HG02840 (cell line): ENCODE data around the gene CLIC4.
"Not testable (repeated sequence)": the region's sequence is repeated elsewhere in the genome, so short reads cannot be mapped to it uniquely, and the experiment has no call there.

ENCODE experiments used
- ATAC-seq: cut with Tn5 transposase; IDR thresholded peaks from one replicate; pipeline ENCODE4 v1.9.1; 2021; ENCODE audit warnings: mild to moderate bottlenecking, moderate library complexity, moderate number of reproducible peaks; ENCODE audit not compliant: unreplicated experiment, low FRiP score

The CLIC4 gene

DNA sequence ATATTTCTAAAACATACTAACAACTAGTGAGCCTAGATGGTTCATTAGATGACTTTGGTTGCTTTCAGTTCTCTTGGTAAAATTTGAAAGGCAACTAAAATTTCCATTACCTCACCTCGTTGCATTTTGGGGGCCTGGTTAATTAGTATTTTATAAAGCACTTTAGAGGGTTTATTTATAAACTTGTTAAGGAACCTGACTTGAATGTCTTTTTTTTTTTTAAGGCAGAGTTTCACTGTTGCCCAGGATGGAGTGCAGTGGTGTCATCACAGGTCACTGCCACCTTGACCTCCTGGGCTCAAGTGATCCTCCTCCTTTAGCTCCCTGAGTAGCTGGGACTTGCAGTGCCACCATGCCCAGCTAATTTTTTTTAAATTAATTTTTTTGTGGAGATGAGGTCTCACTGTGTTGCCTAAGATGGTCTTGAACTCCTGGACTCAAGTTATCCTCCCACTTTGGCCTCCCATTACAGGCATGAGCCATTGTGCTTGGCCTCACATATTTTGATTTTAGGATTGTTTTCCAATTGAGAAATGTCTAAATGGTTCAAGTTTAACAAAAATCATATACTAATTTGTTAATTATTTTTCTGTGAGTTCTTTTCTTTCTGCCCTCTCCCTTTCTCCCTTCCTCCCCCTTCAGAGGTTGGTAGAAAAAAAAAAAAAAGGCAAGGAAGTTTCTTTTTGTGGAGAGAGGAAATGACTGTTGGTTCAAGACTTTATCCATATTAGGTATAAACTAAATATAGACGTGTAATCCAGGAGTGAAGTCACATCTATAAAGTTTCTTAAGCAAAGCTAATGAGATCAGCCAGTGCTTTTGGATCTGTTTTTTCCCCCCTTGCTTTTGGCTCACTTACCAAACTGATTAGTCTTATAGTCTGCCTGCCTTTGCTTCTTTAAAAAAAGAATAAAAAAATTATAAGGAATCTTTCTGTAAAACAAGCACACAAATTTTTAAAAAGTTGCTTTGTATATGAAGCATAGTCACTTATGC, 24.7 kb downstream of the CLIC4 start:
- no peak for ATAC-seq

DNA sequence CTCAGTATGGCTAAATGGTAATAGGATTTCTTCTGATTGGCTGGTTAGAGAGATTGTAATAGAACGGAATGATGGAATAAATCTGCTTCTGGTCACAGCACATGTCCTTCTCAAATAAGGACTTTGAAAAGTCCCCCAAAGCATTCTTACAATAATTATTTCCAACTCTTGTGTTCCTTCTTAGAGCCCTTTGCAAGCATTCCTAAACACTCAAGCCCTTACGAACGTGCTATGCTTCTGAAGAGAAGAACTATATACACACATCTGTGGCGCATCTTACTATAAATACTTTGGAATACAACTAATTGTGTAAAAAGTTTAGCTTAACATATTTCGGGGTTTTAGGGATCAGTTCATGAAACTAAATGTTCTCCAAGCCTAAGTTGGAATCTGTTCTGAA, 25.6 kb downstream of the CLIC4 start:
- ATAC-seq: no peak

DNA sequence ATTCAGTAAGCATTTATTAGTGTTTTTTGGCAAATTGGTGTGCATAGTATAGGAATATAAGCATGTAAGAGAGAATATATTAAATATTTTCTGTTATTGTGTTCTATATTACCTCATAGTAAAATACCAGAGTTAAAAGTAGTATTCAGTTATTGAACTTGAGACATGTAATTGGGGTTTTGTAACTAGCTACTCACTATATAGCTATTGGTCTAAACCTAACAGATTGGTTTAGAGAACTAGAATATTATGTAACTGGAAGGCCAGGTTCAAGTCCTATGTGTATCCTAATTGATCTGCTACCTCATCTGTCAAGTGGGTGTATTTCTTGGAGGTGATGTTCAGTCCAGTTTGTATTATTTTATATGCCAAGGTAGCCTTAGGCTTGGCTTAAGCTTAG, 26.3 kb downstream of the CLIC4 start:
- ATAC-seq: no peak

DNA sequence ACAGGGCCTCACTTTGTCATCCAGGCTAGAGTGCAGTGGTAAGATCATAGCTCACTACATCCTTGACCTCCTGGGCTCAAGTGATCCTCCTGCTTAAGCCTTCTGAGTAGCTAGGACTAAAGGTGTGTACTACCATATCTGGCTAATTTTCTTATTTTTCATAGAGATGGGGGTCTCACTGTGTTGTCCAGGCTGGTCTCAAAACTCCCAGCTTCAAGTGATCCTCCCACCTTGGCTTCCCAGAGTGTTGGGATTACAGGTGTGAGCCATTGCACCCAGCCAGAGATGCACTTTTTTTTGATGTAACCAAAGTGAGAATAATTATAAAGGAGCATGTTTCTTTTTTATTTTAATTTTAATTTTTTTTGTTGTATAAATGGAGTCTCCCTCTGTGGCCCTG, 28.4 kb downstream of the CLIC4 start:
- no peak for ATAC-seq

DNA sequence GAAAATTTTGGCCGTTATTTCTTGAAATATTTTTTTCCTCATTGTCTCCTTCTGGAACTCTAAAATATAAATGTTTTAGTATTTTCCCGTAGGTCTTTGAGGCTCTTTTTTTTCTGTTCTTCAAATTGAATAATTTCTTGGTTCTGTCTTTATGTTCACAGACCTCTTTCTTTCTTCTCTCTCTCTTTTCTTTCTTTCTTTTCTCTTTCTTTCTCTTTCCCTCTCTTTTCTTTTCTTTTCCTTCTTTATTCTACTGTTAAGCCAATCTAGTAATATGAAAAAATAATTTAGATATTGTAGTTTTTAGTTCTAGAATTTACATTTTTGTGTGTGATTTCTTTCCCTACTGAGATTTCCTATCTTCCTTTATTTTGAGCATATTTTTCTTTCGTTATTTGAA, 30.1 kb downstream of the CLIC4 start:
- ATAC-seq: no peak

DNA sequence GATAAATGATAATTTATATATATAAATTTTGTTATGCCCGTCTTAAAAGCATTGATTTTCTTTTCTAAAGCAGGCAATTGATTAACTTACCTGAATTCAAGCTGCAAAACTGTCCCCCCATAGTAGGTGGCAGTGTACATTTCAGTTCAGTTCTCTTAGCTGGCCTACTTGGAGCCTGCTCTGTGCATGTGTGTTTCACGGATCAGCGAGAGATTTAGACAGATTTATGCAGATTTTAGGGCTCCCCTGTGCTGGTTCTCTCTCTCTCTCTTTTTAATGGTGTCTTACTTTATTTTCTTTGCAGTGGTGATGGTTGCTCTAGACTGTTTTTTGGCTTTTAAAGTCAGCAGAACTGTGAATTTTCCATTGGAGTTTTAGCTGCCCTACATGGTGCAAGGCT, 30.7 kb downstream of the CLIC4 start:
- ATAC-seq: no peak

DNA sequence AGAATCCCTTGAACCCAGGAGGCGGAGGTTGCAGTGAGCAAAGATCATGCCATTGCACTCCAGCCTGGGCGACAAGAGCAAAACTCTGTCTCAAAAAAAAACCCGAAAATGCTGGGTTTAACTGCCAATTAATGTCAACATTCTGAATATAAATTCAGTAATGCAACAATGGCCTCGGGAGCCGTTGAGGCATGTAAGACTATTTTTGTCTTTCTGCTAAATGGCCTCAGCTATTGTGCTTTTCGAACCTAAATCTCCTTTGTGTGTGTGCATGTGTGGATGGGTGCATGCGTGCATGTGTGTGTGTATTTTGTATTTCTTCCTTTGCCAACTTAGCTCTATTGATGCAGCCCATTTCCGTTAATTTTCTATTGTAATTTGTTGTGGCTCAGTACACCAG, 31.6 kb downstream of the CLIC4 start:
- ATAC-seq: no peak

DNA sequence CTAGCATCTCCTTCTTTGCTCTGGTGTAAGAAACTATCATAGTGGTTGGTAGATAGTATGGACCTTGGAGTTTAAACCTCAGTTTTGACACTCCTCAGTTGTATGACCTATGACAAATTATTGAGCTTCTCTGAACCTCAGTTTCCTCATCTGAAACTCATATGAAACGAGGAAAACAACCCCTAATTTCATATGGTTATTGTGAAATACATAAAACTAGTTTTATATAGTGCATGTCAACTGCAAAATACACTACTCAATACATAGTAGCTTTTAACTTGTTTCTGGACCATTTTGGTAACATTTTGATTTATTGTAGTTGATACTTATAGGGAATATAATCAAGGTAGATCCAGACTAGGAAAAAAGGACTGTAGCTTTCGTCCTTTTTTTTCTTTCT, 32.9 kb downstream of the CLIC4 start:
- ATAC-seq: no peak

DNA sequence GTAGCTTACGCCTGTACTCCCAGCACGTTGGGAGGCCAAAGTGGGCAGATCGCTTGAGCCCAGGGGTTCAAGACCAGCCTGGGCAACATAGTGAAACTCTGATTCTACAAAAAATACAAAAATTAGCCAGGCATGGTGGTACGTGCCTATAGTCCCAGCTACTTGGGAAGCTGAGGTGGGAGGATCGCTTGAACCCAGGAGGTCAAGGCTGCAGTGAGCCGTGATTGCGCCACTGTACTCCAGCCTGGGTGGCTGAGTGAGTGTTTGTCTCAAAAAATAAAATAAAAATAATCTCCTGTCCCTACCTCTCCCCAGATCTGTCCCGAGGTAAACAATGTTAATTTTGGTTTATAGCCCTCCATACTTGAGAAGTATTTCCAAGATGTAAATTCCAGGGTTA, 34.0 kb downstream of the CLIC4 start:
- ATAC-seq: not testable (repeated sequence)

DNA sequence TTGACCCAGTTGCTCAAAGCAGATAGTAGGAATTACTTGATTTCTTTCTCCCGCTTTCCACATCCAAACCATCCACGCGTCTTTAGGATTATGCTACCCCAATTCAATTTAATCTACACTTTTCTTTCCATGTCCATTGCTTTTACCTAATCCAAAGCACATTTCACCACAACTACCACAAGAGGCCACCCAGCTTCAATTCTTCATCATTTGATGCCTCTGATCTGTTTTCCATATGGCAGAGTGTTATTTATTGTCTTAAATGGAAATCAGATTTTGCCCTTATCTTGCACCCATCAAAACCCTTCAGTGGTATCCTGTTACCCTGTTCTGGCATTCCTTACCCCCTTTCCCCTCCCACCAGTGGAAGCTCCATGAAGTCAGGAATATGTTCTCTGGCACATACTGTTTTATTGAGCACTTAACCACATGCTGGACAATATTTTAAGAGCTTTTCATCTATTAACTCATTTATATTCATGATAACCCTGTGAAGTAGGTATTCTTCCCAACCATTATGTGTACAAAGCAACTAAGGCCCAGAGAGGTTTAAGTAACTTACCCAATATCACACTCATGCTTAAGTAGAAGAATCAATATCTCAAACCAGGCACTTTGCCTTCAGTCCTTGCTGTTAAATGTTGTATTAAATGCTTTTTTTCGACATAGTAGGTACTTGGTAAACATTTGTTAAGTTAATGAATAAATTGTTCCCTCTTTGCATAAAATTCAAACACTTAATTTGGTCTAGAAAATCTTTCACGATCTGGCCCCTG, 34.6 kb downstream of the CLIC4 start:
- ATAC-seq: no peak

DNA sequence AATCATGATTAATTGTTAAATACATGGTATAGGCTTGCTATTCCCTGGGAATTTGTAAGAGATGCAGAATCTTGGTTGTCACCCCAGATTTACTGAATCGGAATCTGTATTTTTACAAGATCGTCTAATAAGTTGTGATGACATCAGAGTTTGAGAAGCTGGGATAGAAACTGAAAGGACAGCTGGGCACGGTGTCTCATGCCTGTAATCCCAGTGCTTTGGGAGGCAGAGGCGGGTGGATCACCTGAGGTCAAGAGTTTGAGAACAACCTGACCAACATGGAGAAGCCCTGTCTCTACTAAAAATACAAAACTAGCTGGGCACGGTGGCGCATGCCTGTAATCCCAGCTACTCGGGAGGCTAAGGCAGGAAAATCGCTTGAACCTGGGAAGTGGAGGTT, 35.4 kb downstream of the CLIC4 start:
- not testable (repeated sequence) for ATAC-seq

DNA sequence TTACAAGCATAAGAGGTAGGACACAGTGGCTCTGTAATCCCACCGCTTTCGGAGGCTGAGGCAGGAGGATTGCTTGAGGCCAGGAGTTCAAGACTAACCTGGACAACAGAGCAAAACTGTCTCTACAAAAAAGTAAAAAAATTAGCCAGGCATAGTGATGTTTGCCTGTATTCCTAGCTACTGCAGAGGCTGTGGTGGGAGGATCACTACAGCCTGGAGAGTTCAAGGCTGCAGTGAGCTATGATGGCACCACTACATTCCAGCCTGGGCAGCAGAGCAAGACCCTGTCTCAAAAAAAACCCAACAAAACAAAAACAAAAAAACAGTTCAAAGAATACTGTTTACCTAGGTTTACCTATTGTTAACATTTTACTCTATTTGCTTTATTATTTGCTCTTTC, 37.4 kb downstream of the CLIC4 start:
- no peak for ATAC-seq

DNA sequence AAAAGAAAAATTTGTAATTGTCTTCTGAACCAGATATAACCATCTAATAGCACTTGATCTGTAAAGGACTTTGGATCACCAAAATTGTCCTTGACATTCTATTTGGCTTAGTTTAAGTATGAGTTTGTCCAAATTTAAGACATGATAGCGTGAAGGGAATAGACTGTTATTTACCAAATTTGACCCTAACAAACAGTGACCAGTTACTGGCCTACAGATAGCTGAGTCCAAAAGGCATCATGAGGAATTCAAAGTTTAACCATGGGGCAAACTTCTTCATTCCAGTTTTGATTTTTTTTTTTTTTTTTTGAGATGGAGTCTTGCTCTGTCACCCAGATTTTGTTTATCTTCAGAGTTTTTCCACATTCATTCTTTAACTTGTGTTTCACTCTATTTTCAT, 38.5 kb downstream of the CLIC4 start:
- ATAC-seq: no peak

DNA sequence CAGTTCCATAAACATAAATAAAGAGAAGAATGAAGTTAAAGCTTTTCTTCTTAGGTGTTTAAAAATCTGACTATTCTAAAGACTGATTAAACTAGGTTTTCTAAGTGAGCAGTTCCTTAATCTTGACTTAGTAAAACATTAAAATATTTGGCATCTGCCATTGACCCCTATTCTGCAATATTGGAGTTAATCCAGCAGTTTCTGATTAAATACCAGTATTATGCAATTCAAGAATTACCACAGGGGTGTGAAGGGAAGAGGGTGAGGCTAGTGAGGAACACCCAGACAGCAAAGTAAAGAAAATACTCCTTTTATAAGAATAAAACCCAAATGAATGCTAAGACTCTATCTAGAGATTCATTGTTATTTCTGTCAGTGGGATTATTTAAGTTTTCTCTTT, 40.9 kb downstream of the CLIC4 start:
- no peak for ATAC-seq

DNA sequence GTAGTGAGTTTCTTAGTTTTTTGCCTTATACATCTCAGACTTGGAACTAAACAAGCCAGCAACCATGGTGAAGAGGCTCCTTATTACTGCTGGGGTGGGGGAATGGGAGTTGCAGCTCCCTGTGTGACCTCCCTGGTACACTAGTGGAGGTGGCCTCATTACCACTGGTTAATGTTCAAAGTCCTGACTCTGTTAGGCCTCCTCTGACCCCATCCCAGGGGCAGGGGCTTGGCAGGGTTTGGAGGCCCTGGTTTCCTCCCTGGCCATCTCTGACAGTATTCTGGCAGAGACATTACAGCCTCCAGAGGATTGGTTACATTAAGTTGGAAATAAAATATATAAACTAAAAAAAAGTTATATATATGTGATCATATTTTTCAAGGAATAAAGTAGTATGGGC, 45.2 kb downstream of the CLIC4 start:
- ATAC-seq: no peak

DNA sequence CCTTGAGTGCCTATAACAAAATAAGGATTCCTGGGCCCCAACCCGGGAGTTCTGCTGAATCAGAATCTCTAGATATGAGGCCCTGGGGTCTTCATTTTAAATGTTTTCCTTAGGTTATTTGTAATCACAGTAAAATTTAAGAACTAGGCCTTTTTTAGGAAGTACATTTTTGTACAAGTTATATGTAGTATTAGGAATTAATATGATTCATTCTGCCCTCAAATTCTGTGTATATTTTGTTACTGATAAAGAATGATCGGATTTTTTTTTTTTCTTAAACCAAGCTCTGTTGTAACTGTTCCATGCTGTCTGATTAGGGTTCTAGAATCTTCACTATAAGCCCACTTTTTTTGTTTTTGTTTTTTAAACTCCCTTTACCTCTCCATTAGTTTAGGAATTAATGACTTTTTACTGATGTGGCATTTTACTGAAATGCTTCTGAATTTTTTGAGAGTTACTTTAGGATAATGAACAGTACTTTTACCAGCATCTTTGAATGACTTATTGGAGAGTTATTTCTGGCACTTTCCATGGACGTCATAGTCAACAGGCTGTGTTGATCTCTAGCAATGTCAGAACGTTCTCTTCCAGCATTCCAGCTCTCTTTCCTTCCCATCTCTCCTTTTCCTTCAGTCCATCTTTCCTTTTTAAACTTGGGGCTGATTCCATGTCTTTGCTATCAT, 48.3 kb downstream of the CLIC4 start:
- ATAC-seq: no peak

DNA sequence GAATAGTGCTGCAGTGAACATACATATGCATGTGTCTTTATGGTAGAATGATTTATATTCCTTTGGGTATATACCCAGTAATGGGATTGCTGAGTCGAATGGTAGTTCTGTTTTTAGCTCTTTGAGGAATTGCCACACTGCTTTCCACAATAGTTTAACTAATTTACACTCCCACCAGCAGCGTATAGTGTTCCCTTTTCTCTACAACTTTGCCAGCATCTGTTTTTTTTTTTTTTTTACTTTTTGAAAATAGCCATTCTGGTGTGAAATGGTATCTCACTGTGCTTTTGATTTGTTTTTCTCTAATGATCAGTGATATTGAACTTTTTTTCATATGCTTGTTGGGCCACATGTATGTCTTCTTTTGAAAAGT, 48.9 kb downstream of the CLIC4 start:
- not testable (repeated sequence) for ATAC-seq

DNA sequence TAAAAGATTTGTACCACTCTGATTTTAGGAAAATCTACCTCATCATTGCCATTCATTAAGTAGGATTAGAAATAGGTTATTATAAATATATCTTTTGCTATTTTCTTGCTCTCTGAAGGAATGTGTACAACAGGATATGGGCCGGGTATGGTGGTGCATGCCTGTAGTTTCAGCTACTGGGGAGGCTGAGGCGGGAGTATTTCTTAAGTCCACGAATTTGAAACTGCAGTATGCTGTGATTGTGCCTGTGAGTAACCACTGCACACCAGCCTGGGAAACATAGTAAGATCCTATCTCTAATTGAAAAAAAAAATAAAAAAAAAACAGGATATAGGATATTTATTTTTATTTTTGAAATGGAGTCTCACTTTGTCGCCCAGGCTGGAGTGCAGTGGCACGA, 50.0 kb downstream of the CLIC4 start:
- no peak for ATAC-seq

DNA sequence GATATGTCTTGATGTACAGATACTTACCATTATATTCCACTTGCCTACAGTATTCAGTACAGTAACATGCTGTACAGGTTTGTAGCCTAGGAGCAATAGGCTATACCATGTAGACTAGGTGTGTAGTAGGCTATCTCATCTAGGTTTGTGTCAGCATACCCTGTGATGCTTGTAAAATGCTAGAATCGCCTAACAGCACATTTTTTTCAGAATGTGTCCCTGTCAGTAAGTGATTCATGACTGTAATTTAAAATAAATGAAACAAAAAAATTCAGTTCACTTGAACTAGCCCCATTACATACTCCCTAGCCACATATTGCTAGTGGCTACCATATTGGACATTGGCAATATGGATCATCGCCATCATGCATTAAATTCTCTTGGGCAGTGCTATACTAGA, 51.3 kb downstream of the CLIC4 start:
- ATAC-seq: no peak

DNA sequence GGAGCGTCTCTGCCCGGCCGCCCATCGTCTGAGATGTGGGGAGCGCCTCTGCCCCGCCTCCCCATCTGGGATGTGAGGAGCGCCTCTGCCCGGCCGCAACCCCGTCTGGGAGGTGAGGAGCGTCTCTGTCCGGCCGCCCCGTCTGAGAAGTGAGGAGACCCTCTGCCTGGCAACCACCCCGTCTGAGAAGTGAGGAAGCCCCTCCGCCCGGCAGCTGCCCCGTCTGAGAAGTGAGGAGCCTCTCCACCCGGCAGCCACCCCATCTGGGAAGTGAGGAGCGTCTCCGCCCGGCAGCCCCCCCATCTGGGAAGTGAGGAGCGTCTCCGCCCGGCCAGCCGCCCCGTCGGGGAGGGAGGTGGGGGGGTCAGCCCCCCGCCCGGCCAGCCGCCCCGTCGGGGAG, 54.0 kb downstream of the CLIC4 start:
- ATAC-seq: not testable (repeated sequence)

DNA sequence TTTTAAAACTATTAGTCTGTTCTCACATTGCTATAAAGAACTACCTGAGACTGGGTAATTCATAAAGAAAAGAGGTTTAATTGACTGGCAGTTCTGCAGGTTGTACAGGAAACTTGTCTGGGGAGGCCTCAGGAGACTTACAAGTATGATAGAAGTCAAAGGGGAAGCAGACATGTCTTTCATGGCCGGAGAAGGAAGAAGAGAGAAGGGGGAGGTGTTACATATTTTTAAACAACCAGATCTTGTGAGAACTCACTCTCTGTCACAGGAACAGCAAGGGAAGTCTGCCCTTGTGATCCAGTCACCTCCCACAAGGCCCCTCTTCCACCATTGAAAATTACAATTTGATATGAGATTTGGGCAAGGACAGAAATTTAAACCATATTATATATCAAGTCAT, 55.9 kb downstream of the CLIC4 start:
- ATAC-seq: no peak
